Measurements from ENCODE around the gene CHST11. TPM values are rescaled to one million over a fixed set of nuclear protein-coding genes. Genes with fewer than 3 reads are reported as not detected.

CHST11 gene
- total RNA-seq, 1 donor from 2014 or later: 7.7 TPM

GRCh38 chr12:104471336-104471735 is 14.6 kb downstream of the CHST11 start:
- Mint-ChIP-seq H3K36me3 (peaks cover 3% of the 10 kb centered on the region), H3K27ac (no peak overlapping the region), H3K4me3 (no peak overlapping the region), H3K4me1 (peaks cover 35% of the 10 kb centered on the region), H3K27me3 (ENCODE audit: insufficient read depth, low read depth) (peaks cover 5% of the 10 kb centered on the region), H3K9me3 (no peaks in the 10 kb centered on the region)
- Histone ChIP-seq H3K9me3 (ENCODE audit: low read depth) (no peaks in the 10 kb centered on the region), H3K9ac (no peak overlapping the region), H3K79me2 (ENCODE audit: low read depth) (peaks cover 37% of the 10 kb centered on the region), H2AFZ (replicated peaks) (no peak overlapping the region), H3K36me3 (no peaks in the 10 kb centered on the region), H3K27ac (no peak overlapping the region), H3K4me3 (no peak overlapping the region), H3K4me1 (peaks cover 25% of the 10 kb centered on the region), H3K27me3 (no peaks in the 10 kb centered on the region), H3F3A (ENCODE audit: low read depth) (peaks cover 26% of the 10 kb centered on the region), H3K4me2 (no peak overlapping the region), H4K20me1 (ENCODE audit: low read depth) (peaks cover 75% of the 10 kb centered on the region)
- no peak for DNase-seq (ENCODE audit: low spot score)
- TF ChIP-seq CTCF (IDR thresholded peaks at IDR 0.05) (no peak), EZH2 (IDR thresholded peaks at IDR 0.05) (no peak), EZH2phosphoT487 (IDR thresholded peaks at IDR 0.05) (no peak)

- no peak overlapping the region for H3K4me3 ChIP-seq
- no peak overlapping the region for H3K4me2 ChIP-seq
- H2AFZ ChIP-seq (replicated peaks): no peak overlapping the region
- no peaks in the 10 kb centered on the region for H3K36me3 ChIP-seq
- H3K27me3 Mint-ChIP-seq (ENCODE audit: insufficient read depth, low read depth): peaks cover 5% of the 10 kb centered on the region
- H3K4me3 Mint-ChIP-seq: no peak overlapping the region
- H3K9ac ChIP-seq: no peak overlapping the region
- TF ChIP-seq CTCF (IDR thresholded peaks at IDR 0.05) (no peak), EZH2 (IDR thresholded peaks at IDR 0.05) (no peak)
- H4K20me1 ChIP-seq (ENCODE audit: low read depth): peaks cover 63% of the 10 kb centered on the region
- peaks cover 25% of the 10 kb centered on the region for H3K4me1 ChIP-seq
- peaks cover 27% of the 10 kb centered on the region for H3K79me2 ChIP-seq (ENCODE audit: low read depth)
- H3K9me3 ChIP-seq (ENCODE audit: low read depth): no peaks in the 10 kb centered on the region
- H3K4me1 Mint-ChIP-seq: peaks cover 32% of the 10 kb centered on the region
- H3K9me3 Mint-ChIP-seq: peaks cover 4% of the 10 kb centered on the region
- H3K27me3 ChIP-seq: no peaks in the 10 kb centered on the region
- no peak for DNase-seq (ENCODE audit: low spot score)
- no peak overlapping the region for H3K27ac Mint-ChIP-seq
- peaks cover 4% of the 10 kb centered on the region for H3K36me3 Mint-ChIP-seq
- no peak overlapping the region for H3K27ac ChIP-seq
- H3F3A ChIP-seq (ENCODE audit: low read depth): peaks cover 26% of the 10 kb centered on the region
These were observed 16.0 kb downstream of the CHST11 start for GRCh38 chr12:104472748-104473147.

GRCh38 chr12:104473374-104473983 is 16.7 kb downstream of the CHST11 start:
- no peaks in the 10 kb centered on the region for H3K27me3 ChIP-seq
- no peaks in the 10 kb centered on the region for H3K9me3 ChIP-seq (ENCODE audit: low read depth)
- Mint-ChIP-seq H3K4me3 (peak overlapping the region; percentile 22), H3K27me3 (ENCODE audit: insufficient read depth, low read depth) (peaks cover 3% of the 10 kb centered on the region), H3K4me1 (peaks cover 32% of the 10 kb centered on the region), H3K36me3 (peaks cover 9% of the 10 kb centered on the region), H3K9me3 (peaks cover 6% of the 10 kb centered on the region), H3K27ac (peak overlapping the region; percentile 55)
- H3K79me2 ChIP-seq (ENCODE audit: low read depth): peaks cover 20% of the 10 kb centered on the region
- peaks cover 25% of the 10 kb centered on the region for H3K4me1 ChIP-seq
- peaks cover 26% of the 10 kb centered on the region for H3F3A ChIP-seq (ENCODE audit: low read depth)
- no peak overlapping the region for H3K9ac ChIP-seq
- H3K27ac ChIP-seq: no peak overlapping the region
- peak; percentile 55 for DNase-seq (ENCODE audit: low spot score)
- H3K4me3 ChIP-seq: no peak overlapping the region
- peak overlapping the region; percentile 28 for H3K4me2 ChIP-seq
- H4K20me1 ChIP-seq (ENCODE audit: low read depth): peaks cover 58% of the 10 kb centered on the region
- no peak overlapping the region for H2AFZ ChIP-seq (replicated peaks)
- H3K36me3 ChIP-seq: no peaks in the 10 kb centered on the region
- TF ChIP-seq EZH2 (IDR thresholded peaks at IDR 0.05) (no peak), EZH2phosphoT487 (IDR thresholded peaks at IDR 0.05) (no peak), CTCF (IDR thresholded peaks at IDR 0.05) (no peak)

Data from neural progenitor cell (in vitro differentiated cells).